Rectal smooth muscle tissue (tissue), 1 donor: ENCODE measurements around the gene ZNF638.

Experiments
- H3K27ac ChIP-seq: one replicate; pipeline ENCODE4 v1.7.0; 2013; ENCODE audit warnings: low read depth, low read length, inconsistent platforms
- H3K27me3 ChIP-seq: one replicate; pipeline ENCODE4 v1.7.0; 2013; ENCODE audit warnings: low read length; ENCODE audit not compliant: control insufficient read depth, insufficient read depth
- H3K36me3 ChIP-seq: one replicate; pipeline ENCODE4 v1.7.0; 2013; ENCODE audit warnings: low read length; ENCODE audit not compliant: control insufficient read depth, insufficient read depth
- H3K4me1 ChIP-seq: one replicate; pipeline ENCODE4 v1.7.0; 2013; ENCODE audit warnings: low read length; ENCODE audit not compliant: control insufficient read depth, insufficient read depth
- H3K4me3 ChIP-seq: one replicate; pipeline ENCODE4 v1.7.0; 2013; ENCODE audit warnings: low read length
- H3K9ac ChIP-seq: one replicate; pipeline ENCODE4 v1.7.0; 2013; ENCODE audit warnings: low read length

The ZNF638 gene

GRCh38 chr2:71460595-71461303, 129.2 kb downstream of the ZNF638 start:
- Histone ChIP-seq H3K4me3 (no peak overlapping the region), H3K36me3 (no peaks in the 10 kb centered on the region), H3K27me3 (peaks cover 5% of the 10 kb centered on the region), H3K27ac (no peak overlapping the region), H3K9ac (no peak overlapping the region), H3K4me1 (peaks cover 31% of the 10 kb centered on the region)

GRCh38 chr2:71461304-71461671, 129.7 kb downstream of the ZNF638 start:
- Histone ChIP-seq H3K27me3 (peaks cover 5% of the 10 kb centered on the region), H3K4me1 (peaks cover 29% of the 10 kb centered on the region), H3K27ac (no peak overlapping the region), H3K36me3 (no peaks in the 10 kb centered on the region), H3K9ac (no peak overlapping the region), H3K4me3 (no peak overlapping the region)

- no peak overlapping the region for H3K27ac ChIP-seq
- H3K4me1 ChIP-seq: peaks cover 20% of the 10 kb centered on the region
- H3K4me3 ChIP-seq: no peak overlapping the region
- peaks cover 5% of the 10 kb centered on the region for H3K27me3 ChIP-seq
- H3K9ac ChIP-seq: no peak overlapping the region
- H3K36me3 ChIP-seq: no peaks in the 10 kb centered on the region
Measured at GRCh38 chr2:71462056-71462605, 130.5 kb downstream of the ZNF638 start.

- Histone ChIP-seq H3K27me3 (peaks cover 5% of the 10 kb centered on the region), H3K4me3 (no peak overlapping the region), H3K9ac (no peak overlapping the region), H3K36me3 (no peaks in the 10 kb centered on the region), H3K27ac (no peak overlapping the region), H3K4me1 (peaks cover 14% of the 10 kb centered on the region)
Measured at GRCh38 chr2:71462641-71463341, 131.2 kb downstream of the ZNF638 start.

GRCh38 chr2:71463342-71463654, 131.7 kb downstream of the ZNF638 start:
- Histone ChIP-seq H3K27me3 (peaks cover 5% of the 10 kb centered on the region), H3K4me1 (peaks cover 10% of the 10 kb centered on the region), H3K9ac (no peak overlapping the region), H3K4me3 (no peak overlapping the region), H3K36me3 (no peaks in the 10 kb centered on the region), H3K27ac (no peak overlapping the region)

- H3K4me1 ChIP-seq: peaks cover 3% of the 10 kb centered on the region
- peaks cover 5% of the 10 kb centered on the region for H3K27me3 ChIP-seq
- no peaks in the 10 kb centered on the region for H3K36me3 ChIP-seq
Measured at GRCh38 chr2:71464389-71464788, 132.8 kb downstream of the ZNF638 start.

GRCh38 chr2:71465356-71465755, 133.8 kb downstream of the ZNF638 start:
- Histone ChIP-seq H3K4me1 (peaks cover 3% of the 10 kb centered on the region), H3K4me3 (no peak overlapping the region), H3K36me3 (no peaks in the 10 kb centered on the region), H3K27me3 (peaks cover 5% of the 10 kb centered on the region), H3K27ac (no peak overlapping the region), H3K9ac (no peak overlapping the region)

More at GRCh38 chr2:71464389-71464788, 132.8 kb downstream of the ZNF638 start:
- no peak overlapping the region for H3K4me3 ChIP-seq
- no peak overlapping the region for H3K27ac ChIP-seq
- no peak overlapping the region for H3K9ac ChIP-seq

GRCh38 chr2:71465961-71466300, 134.3 kb downstream of the ZNF638 start:
- Histone ChIP-seq H3K36me3 (no peaks in the 10 kb centered on the region), H3K4me3 (peak overlapping the region; percentile 81), H3K27me3 (peaks cover 5% of the 10 kb centered on the region), H3K4me1 (peaks cover 3% of the 10 kb centered on the region), H3K9ac (no peak overlapping the region), H3K27ac (no peak overlapping the region)

- H3K36me3 ChIP-seq: no peaks in the 10 kb centered on the region
- H3K27me3 ChIP-seq: peaks cover 5% of the 10 kb centered on the region
- H3K9ac ChIP-seq: no peak overlapping the region
- H3K4me3 ChIP-seq: peak overlapping the region; percentile 81
- H3K4me1 ChIP-seq: peaks cover 3% of the 10 kb centered on the region
- H3K27ac ChIP-seq: no peak overlapping the region
Measured at GRCh38 chr2:71466301-71467179, 135.0 kb downstream of the ZNF638 start.

- H3K27ac ChIP-seq: no peak overlapping the region
- H3K27me3 ChIP-seq: peaks cover 5% of the 10 kb centered on the region
- peaks cover 3% of the 10 kb centered on the region for H3K4me1 ChIP-seq
- H3K9ac ChIP-seq: no peak overlapping the region
- peak overlapping the region; percentile 81 for H3K4me3 ChIP-seq
- no peaks in the 10 kb centered on the region for H3K36me3 ChIP-seq
Measured at GRCh38 chr2:71467180-71467815, 135.7 kb downstream of the ZNF638 start.

- Histone ChIP-seq H3K27ac (no peak overlapping the region), H3K27me3 (peaks cover 5% of the 10 kb centered on the region), H3K4me3 (no peak overlapping the region), H3K36me3 (no peaks in the 10 kb centered on the region), H3K9ac (no peak overlapping the region), H3K4me1 (peaks cover 3% of the 10 kb centered on the region)
Measured at GRCh38 chr2:71468279-71469015, 136.9 kb downstream of the ZNF638 start.
